ENCODE results near the gene XYLB. TPM values are rescaled to one million over a fixed set of nuclear protein-coding genes. Genes with fewer than 3 reads are reported as not detected.

XYLB gene
- total RNA-seq, 1 donor from 2014 or later: 0.43 TPM

GRCh38 chr3:38362825-38363224, 16.2 kb downstream of the XYLB start:
- no peaks in the 10 kb centered on the region for H3K4me1 ChIP-seq
- no peaks in the 10 kb centered on the region for H3K9me3 ChIP-seq
- intact Hi-C loops (cut with DNase I): no loop called here
- no peak for DNase-seq (ENCODE audit: low spot score in 2 of 2)
- no peaks in the 10 kb centered on the region for H3K27me3 ChIP-seq
- no peak overlapping the region for H3K27ac ChIP-seq
- H3K36me3 ChIP-seq: peaks cover 0 to 20% of the 10 kb centered on the region in 2 donors
- no peak overlapping the region for H3K4me3 ChIP-seq
- no peak for TF ChIP-seq CTCF (IDR thresholded peaks at IDR 0.05)

DNA sequence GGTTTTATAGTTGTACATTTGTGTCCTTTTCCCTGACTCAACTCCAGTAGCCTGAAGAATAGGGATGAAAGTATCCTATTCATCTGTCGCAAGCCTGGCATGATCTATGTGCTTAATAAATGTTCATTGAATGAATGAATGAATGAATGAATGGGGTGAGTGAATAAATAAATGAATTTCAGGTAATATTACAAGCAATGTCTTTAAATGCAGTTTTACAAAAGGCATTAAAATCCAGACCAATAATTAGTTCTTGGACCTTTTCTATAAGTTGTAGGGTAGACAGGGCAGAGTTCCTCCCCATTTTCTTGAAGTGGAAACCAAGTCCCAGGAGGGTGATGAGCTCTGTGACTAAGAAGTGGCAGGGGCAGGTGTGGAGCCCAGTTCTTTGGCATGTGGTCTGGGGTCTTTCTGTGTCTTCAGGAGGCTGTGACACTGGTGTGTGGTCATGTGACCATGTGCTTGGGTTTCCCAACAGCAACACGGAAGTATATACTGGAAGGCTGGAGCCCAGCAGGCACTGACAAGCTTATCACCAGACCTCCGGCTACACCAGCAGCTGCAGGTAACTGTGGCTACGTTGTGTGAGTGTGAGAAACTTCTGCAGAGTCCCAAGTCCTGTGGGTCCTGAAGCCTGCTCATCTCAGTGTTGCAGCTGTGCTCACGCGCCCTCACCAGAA, 18.3 kb downstream of the XYLB start:
- no peak overlapping the region for H3K27ac ChIP-seq
- no peak overlapping the region for H3K4me3 ChIP-seq
- DNase-seq (ENCODE audit: low spot score in 2 of 2): no peak
- H3K9me3 ChIP-seq: no peaks in the 10 kb centered on the region
- no peaks in the 10 kb centered on the region for H3K27me3 ChIP-seq
- no peaks in the 10 kb centered on the region for H3K4me1 ChIP-seq
- TF ChIP-seq CTCF (IDR thresholded peaks at IDR 0.05): no peak
- intact Hi-C loops (cut with DNase I): no loop called here
- peaks cover 6 to 27% of the 10 kb centered on the region in 2 donors for H3K36me3 ChIP-seq

GRCh38 chr3:38365469-38366062, 19.0 kb downstream of the XYLB start:
- Histone ChIP-seq H3K4me1 (no peaks in the 10 kb centered on the region), H3K27ac (no peak overlapping the region), H3K36me3 (peaks cover 6 to 27% of the 10 kb centered on the region in 2 donors), H3K27me3 (no peaks in the 10 kb centered on the region), H3K4me3 (no peak overlapping the region), H3K9me3 (no peaks in the 10 kb centered on the region)
- intact Hi-C loops (cut with DNase I): no loop called here
- DNase-seq (ENCODE audit: low spot score in 2 of 2): peak in 1 of 2 donors; percentile 34
- no peak for TF ChIP-seq CTCF (IDR thresholded peaks at IDR 0.05)

DNA sequence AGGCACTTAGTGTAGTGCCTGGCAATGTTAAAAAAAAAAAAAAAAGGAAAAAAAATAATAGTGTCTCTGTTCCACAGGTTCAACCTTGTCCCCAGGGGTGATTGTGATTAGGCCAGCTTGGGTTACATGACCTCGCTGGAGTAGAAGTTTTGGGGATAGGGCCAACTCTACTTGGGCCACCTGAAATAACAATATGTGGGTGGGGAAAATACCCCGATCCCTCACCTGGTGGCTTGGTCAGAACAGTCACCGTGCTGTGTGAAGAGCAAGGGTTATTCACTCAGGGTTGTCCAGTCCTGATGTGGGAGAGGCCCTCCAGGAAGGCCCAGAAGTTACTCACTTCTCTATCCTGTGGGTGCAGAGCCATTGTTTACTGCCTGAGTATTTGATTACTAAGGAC, 19.5 kb downstream of the XYLB start:
- Histone ChIP-seq H3K4me1 (no peaks in the 10 kb centered on the region), H3K27ac (no peak overlapping the region), H3K36me3 (peaks cover 6 to 27% of the 10 kb centered on the region in 2 donors), H3K27me3 (no peaks in the 10 kb centered on the region), H3K9me3 (no peaks in the 10 kb centered on the region), H3K4me3 (no peak overlapping the region)
- intact Hi-C loops (cut with DNase I): no loop called here
- TF ChIP-seq CTCF (IDR thresholded peaks at IDR 0.05): no peak
- DNase-seq (ENCODE audit: low spot score in 2 of 2): no peak

- peaks cover 9 to 23% of the 10 kb centered on the region in 2 donors for H3K36me3 ChIP-seq
- TF ChIP-seq CTCF (IDR thresholded peaks at IDR 0.05): no peak
Observed at GRCh38 chr3:38367779-38368178, 21.2 kb downstream of the XYLB start.

More at GRCh38 chr3:38367779-38368178, 21.2 kb downstream of the XYLB start:
- Histone ChIP-seq H3K27me3 (no peaks in the 10 kb centered on the region), H3K4me3 (no peak overlapping the region), H3K4me1 (no peaks in the 10 kb centered on the region), H3K27ac (no peak overlapping the region), H3K9me3 (no peaks in the 10 kb centered on the region)
- intact Hi-C loops (cut with DNase I): no loop called here
- DNase-seq (ENCODE audit: low spot score in 2 of 2): peak in 1 of 2 donors; percentile 33

Data from ascending aorta (tissue), 2 donors.